Naive B cell (primary cell): ENCODE data around the gene OTUB1. TPM values are rescaled to one million over a fixed set of nuclear protein-coding genes. Genes with fewer than 3 reads are reported as not detected.

Experiments
- ATAC-seq, 2 donors: fragments of 150-1000 bp; cut with Tn5 transposase; 2 replicates each; pipeline ENCODE4 v1.10.0; 2021; ENCODE audit warnings: low read depth in 2 of 2, mild to moderate bottlenecking in 2 of 2, moderate library complexity in 2 of 2
- DNase-seq: peaks from one replicate; pipeline ENCODE4 v3.0.0; 2022
- H3K27ac Mint-ChIP-seq, 6 donors: one replicate each; pipeline ENCODE4 v1.8.0; 2020 to 2022; ENCODE audit warnings: mild to moderate bottlenecking in 6 of 6, mixed read lengths in 6 of 6, moderate library complexity in 5 of 6, inconsistent platforms in 2 of 6
- H3K27me3 Mint-ChIP-seq, 3 donors: one replicate each; pipeline ENCODE4 v1.8.0; 2021 to 2022; ENCODE audit warnings: mixed read lengths in 3 of 3, mild to moderate bottlenecking in 1 of 3
- H3K36me3 Mint-ChIP-seq, 2 donors: one replicate each; pipeline ENCODE4 v1.8.0; 2020 to 2022; ENCODE audit warnings: mixed read lengths in 2 of 2, inconsistent platforms in 1 of 2, mild to moderate bottlenecking in 1 of 2
- H3K4me1 Mint-ChIP-seq, 3 donors: one replicate each; pipeline ENCODE4 v1.8.0; 2020 to 2022; ENCODE audit warnings: mixed read lengths in 3 of 3, inconsistent platforms in 1 of 3, mild to moderate bottlenecking in 1 of 3, moderate library complexity in 1 of 3
- H3K4me3 Mint-ChIP-seq, 8 donors: one replicate each; pipeline ENCODE4 v1.8.0; 2020 to 2022; ENCODE audit warnings: mild to moderate bottlenecking in 8 of 8, mixed read lengths in 8 of 8, moderate library complexity in 8 of 8, inconsistent platforms in 2 of 8
- H3K9me3 Mint-ChIP-seq, 7 donors: one replicate each; pipeline ENCODE4 v1.8.0; 2020 to 2022; ENCODE audit warnings: mixed read lengths in 7 of 7, mild to moderate bottlenecking in 5 of 7, inconsistent platforms in 2 of 7, moderate library complexity in 1 of 7
- polyA plus RNA-seq, 6 donors: library from polyadenylated mRNA; unstranded; fragments of 300-500 nt; fragmentation: Illumina TruSeq; gene quantifications; one replicate each; pipeline ENCODE4 v1.2.3, GENCODE V29; 2021; ENCODE audit warnings: low read depth in 6 of 6

The OTUB1 gene
- polyA plus RNA-seq, 6 donors from 2014 or later = 101 to 151 (median 113) TPM

DNA sequence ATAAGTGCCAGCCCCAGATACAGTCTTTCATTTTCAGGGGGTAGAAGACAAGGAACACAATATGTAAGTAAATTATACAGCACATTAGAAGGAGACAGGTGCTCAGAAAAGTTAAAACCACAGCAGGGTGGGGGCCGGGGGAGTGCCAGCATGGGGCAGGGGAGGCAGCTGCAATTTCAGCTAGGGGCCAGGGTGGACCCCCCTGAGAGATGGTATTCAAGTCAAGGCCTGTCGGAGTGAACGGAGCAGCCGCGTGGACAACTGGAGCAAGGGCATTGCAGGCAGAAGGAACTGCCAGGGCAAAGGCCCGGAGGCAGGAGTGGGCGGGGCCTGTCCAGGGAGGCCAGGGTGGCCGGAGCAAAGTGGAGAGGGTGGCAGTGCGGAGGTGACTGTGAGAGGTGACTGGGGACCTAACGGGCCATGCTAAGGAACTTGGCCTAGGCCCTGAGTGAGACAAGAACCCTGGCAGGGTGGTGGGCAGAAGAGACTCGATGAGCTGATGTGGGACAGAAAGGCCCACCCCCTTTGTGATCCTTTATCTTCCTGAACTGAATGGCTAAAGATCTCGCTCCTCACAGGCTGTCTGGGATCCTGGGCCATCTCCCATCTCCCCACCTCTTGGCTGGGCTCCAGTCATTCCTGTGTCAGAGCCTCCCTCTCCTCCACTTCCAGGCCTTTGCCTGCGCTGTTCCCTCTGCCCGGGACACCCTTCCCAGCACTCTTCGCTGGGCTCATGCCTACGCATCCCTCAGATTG is 27.1 kb downstream of the OTUB1 start:
- Mint-ChIP-seq H3K27ac (no peak overlapping the region), H3K9me3 (peaks cover 0 to 8% (median 0%) of the 10 kb centered on the region in 7 donors), H3K4me3 (no peak overlapping the region), H3K27me3 (peaks cover 4 to 27% (median 22%) of the 10 kb centered on the region in 3 donors), H3K36me3 (peaks cover 0 to 16% of the 10 kb centered on the region in 2 donors), H3K4me1 (peaks cover 0 to 6% (median under 1%) of the 10 kb centered on the region in 3 donors)
- DNase-seq = no peak
- ATAC-seq = no peak

DNA sequence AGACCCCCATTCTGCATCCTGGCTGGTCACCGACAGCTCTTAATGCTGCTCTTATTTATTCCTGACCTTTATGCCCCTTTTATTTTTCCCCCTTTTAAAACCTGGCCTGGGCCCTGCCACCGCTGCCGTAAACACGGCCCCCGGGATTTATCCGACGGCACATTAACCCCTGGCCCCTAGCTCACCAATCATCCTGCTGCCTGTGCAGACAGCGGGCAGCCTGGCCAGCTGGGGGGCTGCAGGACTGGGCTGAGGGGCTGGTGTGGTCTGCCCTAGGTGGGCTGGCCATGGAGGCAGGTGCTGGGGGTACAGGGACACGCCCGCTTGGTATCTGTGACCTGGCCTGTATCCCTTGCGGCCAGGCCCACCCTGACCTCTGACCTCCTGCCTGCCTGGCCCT is 28.1 kb downstream of the OTUB1 start:
- Mint-ChIP-seq H3K27ac (no peak overlapping the region), H3K9me3 (peaks cover 0 to 8% (median 0%) of the 10 kb centered on the region in 7 donors), H3K4me1 (peaks cover 0 to 5% (median 0%) of the 10 kb centered on the region in 3 donors), H3K4me3 (no peak overlapping the region), H3K36me3 (peaks cover 0 to 16% of the 10 kb centered on the region in 2 donors), H3K27me3 (peaks cover 0 to 16% (median 14%) of the 10 kb centered on the region in 3 donors)
- no peak for DNase-seq
- no peak for ATAC-seq

DNA sequence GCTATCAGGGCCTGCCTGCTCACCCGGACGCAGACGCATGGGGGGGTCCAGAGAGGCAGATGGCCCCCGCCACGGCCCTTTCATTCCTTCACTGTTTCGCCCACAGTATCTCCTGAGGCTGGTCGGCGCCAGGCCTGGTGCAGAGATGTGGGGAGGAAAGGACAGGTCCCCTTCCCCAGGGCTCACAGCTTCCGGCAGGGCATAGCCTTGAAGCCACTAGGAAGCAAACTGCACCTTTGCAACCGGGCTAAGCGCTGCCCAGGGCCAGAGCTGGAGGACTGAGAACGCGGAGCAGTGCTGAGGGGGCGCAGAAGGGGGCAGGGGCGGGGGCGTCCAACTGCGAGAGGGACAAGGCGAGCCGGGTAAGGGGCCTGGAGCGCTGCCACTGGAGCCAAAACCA is 29.3 kb downstream of the OTUB1 start:
- Mint-ChIP-seq H3K4me3 (no peak overlapping the region), H3K27ac (no peak overlapping the region), H3K4me1 (no peaks in the 10 kb centered on the region), H3K9me3 (peaks cover 0 to 6% (median 0%) of the 10 kb centered on the region in 7 donors), H3K27me3 (peaks cover 0 to 8% (median 6%) of the 10 kb centered on the region in 3 donors), H3K36me3 (peaks cover 0 to 8% of the 10 kb centered on the region in 2 donors)
- no peak for ATAC-seq
- no peak for DNase-seq

DNA sequence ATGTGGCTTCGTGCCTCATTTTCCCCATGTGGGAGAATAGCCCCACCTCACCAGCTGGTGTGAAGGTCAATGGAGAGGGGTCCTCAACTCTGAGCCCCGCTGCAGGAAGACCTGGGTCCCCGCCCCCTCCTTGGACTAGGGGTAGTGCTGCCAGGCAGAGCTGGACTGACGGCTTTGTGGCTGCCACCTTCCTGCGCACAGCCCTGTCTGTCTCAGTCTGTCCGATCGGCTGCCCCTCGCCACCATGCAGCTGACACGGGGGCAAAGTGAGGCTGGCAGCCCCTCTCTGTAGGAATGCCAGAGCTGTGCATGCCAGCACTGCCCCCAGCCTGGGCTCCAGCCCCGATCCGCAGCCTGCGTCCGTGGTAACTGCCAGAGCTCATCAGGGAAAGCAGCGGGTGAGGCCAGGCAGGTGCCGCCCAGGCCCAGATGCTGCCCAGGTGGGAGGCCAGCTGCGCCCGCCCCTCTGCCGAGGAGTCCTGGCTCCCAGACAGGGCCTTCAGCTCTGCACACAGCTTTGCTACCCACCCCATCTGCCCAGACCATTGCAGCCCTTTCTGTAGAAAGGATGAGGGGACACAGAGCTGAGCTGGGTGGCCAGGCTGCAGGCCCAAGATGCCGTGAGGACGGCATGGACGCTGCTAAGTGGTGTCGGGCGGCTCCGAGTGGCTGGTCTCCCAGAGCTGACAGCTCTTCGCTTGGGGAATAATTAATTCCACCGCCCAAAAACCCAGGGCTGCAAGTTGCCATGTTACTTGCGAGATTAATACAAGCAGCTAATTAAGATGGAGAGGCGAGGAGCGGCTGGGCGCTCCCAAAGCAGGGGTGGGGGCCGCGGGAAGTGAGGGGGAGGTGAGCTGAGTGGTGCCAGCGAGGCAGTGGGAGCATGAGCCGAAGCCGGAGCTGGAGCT is 30.0 kb downstream of the OTUB1 start:
- Mint-ChIP-seq H3K4me1 (no peaks in the 10 kb centered on the region), H3K36me3 (peaks cover 0 to 1% of the 10 kb centered on the region in 2 donors), H3K4me3 (no peak overlapping the region), H3K27me3 (peaks cover 0 to under 1% (median 0%) of the 10 kb centered on the region in 3 donors), H3K27ac (no peak overlapping the region), H3K9me3 (no peaks in the 10 kb centered on the region)
- ATAC-seq = no peak
- no peak for DNase-seq

DNA sequence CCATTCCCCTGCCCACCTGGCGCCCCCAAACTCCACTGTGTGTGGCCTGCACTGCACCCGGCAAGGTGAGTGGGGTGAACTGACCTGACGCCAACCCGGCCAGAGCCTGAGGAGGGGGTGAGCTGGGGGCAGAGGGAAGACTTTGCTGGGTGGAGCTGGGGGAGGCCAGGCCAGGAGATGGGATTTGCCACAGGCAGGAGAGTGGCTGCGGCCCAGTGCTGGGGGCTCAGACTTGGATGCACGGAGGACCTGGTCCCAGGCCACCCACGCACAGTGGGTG is 31.6 kb downstream of the OTUB1 start:
- no peaks in the 10 kb centered on the region for H3K4me1 Mint-ChIP-seq

DNA sequence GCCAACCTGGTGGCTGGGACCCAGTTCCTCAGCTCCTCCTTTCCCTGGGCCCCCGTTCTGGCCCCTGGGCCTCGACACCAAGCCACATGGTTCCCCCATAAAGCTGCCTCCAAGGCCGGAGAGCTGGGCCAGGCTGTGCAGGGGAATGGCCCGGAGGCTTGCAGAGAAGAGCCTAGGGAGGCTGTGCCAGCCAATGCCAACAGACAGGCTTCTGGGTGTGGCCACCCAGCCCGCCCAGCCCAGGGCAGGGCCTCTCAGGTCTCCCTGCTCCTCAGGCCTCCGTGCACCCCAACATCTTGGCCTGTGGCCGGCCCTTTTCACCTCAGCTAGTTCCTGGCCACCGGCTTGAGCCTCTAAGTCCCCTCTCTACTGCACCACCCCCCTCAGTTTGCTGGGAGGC is 32.1 kb downstream of the OTUB1 start:
- Mint-ChIP-seq H3K4me3 (no peak overlapping the region), H3K36me3 (no peaks in the 10 kb centered on the region), H3K9me3 (no peaks in the 10 kb centered on the region), H3K4me1 (no peaks in the 10 kb centered on the region), H3K27ac (no peak overlapping the region), H3K27me3 (no peaks in the 10 kb centered on the region)
- ATAC-seq = no peak
- no peak for DNase-seq

More for the DNA sequence above, 31.6 kb downstream of the OTUB1 start:
- ATAC-seq (no peak), DNase-seq (no peak)
- Mint-ChIP-seq H3K27ac (no peak overlapping the region), H3K27me3 (no peaks in the 10 kb centered on the region), H3K4me3 (no peak overlapping the region), H3K9me3 (no peaks in the 10 kb centered on the region), H3K36me3 (no peaks in the 10 kb centered on the region)

DNA sequence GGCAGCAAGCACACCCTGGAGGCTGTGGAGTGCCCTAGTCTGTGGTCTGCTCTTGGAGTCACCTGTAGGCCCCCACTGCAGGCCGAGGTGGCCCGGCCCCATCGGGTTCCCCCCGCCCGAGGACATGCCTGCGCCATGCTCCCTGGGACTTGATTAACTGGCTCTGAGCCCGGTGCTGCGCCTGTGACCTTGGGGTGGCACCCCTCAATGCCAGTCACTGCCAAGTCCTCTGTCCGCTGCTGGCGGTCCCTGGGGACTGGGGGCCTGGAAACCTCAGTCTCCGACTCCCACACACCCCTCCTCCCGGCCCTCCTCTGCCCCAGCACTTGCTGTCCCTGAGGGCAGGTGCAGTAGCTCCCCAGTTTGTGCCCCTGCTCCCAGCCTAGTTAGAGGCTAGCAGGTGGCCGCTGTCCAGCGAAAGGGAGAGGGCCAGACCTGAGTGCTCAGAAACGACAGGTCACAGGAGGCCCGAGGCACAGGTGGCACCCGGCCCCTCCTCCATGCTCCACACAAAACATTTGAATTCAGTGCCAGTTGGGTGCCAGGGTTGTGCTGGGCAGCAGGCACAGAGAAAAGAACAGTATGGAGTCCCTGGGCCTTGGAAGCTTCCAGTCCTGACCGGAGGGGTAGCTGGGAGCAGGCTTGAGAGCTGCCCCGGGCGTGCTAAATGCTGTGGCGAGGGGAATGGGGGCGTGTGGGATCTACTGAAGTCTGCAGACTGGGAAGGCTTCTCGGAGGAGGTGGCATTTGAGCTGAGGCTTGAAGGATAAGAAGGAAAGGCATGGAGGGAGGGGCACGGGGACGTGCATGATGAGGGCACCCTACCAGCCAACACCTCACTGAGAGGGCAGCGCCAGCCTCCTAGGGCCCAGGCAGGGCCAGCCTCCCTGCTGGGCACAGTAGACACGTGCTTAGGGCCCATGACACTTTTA is 33.1 kb downstream of the OTUB1 start:
- no peaks in the 10 kb centered on the region for H3K27me3 Mint-ChIP-seq
- H3K9me3 Mint-ChIP-seq = no peaks in the 10 kb centered on the region
- ATAC-seq = no peak
- no peaks in the 10 kb centered on the region for H3K36me3 Mint-ChIP-seq
- H3K4me1 Mint-ChIP-seq = no peaks in the 10 kb centered on the region
- no peak overlapping the region for H3K4me3 Mint-ChIP-seq
- H3K27ac Mint-ChIP-seq = no peak overlapping the region
- no peak for DNase-seq

DNA sequence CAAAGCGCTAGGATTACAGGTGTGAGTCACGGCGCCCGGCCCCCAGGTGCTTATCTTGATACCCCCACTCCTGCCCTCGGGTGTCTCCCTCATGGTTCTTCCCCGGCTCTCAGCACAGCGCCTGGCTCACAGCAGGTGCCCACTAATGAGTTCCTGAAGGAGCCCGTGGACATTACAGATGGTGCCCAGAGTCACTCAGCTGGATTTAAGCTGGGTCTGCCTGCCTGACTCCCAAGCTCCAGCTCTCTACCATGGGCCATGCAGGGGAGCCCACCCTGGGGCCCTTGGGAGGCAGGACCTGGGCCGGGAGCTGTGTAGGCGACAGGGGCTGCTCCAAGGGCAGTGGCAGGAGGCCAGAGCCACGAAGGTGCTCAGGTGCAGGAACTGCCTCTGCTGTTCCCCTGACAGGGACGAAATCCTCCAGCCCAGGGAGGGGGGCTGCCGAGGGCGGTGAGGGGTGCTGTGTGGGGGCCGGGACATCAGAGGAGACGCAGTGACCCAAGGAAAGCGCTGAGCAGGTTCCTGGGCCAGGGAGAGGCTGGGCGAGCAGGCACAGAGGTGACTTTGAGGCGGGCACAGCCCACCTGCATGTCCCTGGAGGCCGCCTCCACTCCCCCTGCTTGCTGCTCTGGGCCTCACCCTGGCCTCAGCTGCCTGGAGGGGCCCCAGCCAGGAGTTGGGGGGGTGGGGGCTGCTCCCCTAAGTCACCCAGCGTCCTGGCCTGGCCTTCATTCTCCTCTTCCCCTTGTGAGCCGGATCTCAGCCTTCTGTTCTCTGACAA is 34.9 kb downstream of the OTUB1 start:
- ATAC-seq = no peak
- Mint-ChIP-seq H3K36me3 (no peaks in the 10 kb centered on the region), H3K4me3 (no peak overlapping the region), H3K27me3 (no peaks in the 10 kb centered on the region), H3K9me3 (no peaks in the 10 kb centered on the region), H3K4me1 (no peaks in the 10 kb centered on the region), H3K27ac (no peak overlapping the region)
- DNase-seq = no peak

DNA sequence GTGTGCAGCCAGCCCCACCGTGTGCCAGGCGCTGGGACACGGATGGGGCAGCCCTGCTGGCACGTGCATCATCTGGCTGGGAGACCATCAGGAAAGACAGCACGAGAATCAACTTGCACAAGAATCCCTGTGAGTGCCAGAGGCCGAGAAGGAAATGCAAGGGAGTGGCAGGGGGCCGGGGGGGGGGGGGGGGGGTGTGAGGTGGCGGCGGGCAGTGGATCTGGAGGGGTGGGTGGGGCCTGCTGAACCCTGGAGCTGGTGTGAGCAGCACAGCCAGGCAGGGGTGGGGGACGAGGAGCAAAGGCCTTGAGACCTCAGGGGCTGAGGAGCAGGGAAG is 35.5 kb downstream of the OTUB1 start:
- no peaks in the 10 kb centered on the region for H3K9me3 Mint-ChIP-seq
- no peak for ATAC-seq
- peaks cover 0 to 4% (median 4%) of the 10 kb centered on the region in 3 donors for H3K27me3 Mint-ChIP-seq
- H3K4me3 Mint-ChIP-seq = no peak overlapping the region
- no peaks in the 10 kb centered on the region for H3K36me3 Mint-ChIP-seq
- H3K27ac Mint-ChIP-seq = no peak overlapping the region
- H3K4me1 Mint-ChIP-seq = no peaks in the 10 kb centered on the region
- DNase-seq = no peak

DNA sequence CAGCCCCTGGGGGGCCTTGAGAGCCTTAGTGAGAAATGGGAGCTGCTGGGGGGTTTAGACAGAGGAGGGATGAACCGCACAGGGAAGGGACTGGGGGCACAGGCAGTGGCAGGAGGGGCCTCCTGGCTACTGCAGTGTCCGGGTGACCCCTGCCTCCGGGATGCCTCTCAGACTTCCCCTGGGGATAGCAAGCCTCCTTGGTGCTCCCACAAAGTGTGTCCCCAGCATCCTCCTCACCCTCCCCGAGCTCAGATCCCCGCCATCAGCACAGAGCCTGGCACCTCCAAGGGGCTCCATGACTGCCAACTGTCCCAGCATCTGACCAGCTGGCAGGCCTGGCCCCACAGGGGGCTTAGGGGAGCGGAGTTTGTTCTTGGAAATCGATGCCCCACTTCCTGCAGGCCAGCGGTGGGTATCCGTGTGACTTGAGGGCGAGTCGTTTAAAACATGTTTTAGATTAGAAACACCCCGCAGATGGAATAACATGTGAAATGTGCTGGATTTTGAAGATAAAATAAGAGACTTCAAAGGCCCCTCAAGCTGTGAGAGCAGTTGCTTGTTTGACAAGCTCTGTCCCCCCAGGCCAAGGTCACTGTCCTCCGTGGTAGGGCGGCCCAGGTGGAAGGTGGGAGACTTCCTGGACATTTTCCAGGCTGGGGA is 36.0 kb downstream of the OTUB1 start:
- ATAC-seq = no peak
- Mint-ChIP-seq H3K9me3 (no peaks in the 10 kb centered on the region), H3K4me1 (no peaks in the 10 kb centered on the region)

DNA sequence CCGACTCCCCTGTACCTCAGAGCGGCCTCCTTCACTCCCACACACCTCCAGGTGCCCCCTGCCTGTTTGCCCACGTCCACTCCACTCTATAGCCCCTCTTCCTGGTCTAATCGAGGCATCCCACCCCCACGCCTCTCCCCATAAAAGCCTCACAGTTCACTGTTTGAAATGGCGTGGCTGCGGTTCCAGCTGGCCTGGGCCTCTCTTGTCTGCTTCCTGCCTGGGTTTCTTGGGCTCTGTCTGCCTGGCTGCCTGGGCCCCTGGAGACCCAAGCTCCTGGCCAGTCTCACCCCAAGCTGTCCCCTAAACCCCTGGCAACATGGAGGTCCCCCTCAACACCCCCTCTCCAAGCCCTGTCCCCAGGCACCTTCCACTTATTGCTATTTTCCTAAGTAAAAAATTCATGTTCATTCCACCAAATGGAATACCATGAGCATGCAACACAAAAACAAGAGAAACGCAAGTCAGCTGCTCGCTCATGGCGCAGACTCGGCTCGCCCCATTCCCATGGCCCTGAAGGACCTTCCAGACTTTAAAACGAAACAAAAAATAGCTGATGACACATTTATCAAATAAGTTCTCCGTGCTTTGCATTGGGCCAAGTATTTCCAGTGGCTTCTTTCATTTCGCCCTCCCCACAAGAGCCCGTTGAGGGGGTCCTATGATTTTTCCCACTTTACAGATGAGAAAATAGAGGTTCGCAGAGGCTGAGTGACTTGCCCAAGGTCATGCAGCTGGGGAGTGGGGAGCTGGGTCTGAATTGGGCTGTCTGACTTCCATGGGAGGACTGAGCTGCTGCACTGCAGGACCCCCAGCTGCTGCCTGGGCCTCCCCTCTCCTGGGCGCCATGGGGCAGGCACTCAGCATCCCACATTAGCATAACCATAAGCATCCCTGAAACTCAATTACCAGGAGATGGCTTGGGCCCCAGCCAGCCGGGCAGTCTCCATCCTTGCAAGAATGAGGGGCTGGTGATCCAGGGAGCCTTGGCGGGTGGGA is 37.8 kb downstream of the OTUB1 start:
- ATAC-seq (no peak), DNase-seq (no peak)
- peaks cover 0 to 5% (median 0%) of the 10 kb centered on the region in 3 donors for H3K4me1 Mint-ChIP-seq
- peak overlapping the region in 1 of 8 donors; percentile 58 for H3K4me3 Mint-ChIP-seq
- H3K9me3 Mint-ChIP-seq = peaks cover 0 to 2% (median 0%) of the 10 kb centered on the region in 7 donors
- H3K27ac Mint-ChIP-seq = no peak overlapping the region
- H3K27me3 Mint-ChIP-seq = peaks cover 0 to 20% (median 19%) of the 10 kb centered on the region in 3 donors
- H3K36me3 Mint-ChIP-seq = no peaks in the 10 kb centered on the region

More for the DNA sequence above, 36.0 kb downstream of the OTUB1 start:
- Mint-ChIP-seq H3K27me3 (peaks cover 0 to 10% (median 9%) of the 10 kb centered on the region in 3 donors), H3K36me3 (no peaks in the 10 kb centered on the region), H3K27ac (peak overlapping the region in 1 of 6 donors; percentile 83), H3K4me3 (no peak overlapping the region)
- no peak for DNase-seq
